Choroid plexus epithelial cell (primary cell): ENCODE data around the gene KRT13.
"Not testable (repeated sequence)": the region's sequence is repeated elsewhere in the genome, so short reads cannot be mapped to it uniquely, and the experiment has no call there.

ENCODE experiments used
- DNase-seq: peaks from one replicate; pipeline ENCODE4 v3.0.0-alpha.2; 2010; ENCODE audit warnings: low read depth
- H3K4me3 ChIP-seq: 2 replicates; pipeline ENCODE4 v1.5.1; 2011; ENCODE audit warnings: low read depth, mild to moderate bottlenecking, control low read depth, low read length, moderate library complexity
- CTCF ChIP-seq: conservative IDR thresholded peaks from 2 replicates; pipeline ENCODE4 v1.5.1; 2011; ENCODE audit warnings: low read depth, mild to moderate bottlenecking, control low read depth, inconsistent platforms, low read length, moderate library complexity

The KRT13 gene

DNA sequence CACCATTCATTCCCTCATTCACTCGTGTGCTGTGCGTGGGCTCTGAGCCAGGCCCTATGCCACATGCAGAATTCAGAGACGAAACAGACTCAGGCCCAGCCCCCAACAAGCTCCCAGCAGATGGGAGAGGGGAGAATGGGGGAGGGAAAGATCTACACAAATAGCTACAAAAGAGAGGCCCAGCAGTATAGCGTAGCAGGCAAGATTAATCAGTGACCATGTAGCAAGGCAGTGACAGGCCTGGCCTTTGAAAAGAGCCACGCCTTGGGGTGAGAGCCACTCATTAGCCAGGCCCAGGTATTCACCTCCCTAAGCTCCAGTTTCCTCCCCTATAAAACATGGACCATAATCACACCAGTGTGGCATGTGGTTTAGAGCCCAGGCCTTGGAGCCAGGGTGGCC is 39.1 kb upstream of the KRT13 start:
- TF ChIP-seq CTCF: no peak
- DNase-seq: no peak
- H3K4me3 ChIP-seq: no peak overlapping the region

- DNase-seq, H3K4me3 ChIP-seq: not testable (repeated sequence)
Observed at GRCh38 chr17:41542786-41543185, 37.4 kb upstream of the KRT13 start.

- DNase-seq: no peak
- no peak overlapping the region for H3K4me3 ChIP-seq
- TF ChIP-seq CTCF: no peak
Observed at GRCh38 chr17:41542357-41542756, 36.9 kb upstream of the KRT13 start.

DNA sequence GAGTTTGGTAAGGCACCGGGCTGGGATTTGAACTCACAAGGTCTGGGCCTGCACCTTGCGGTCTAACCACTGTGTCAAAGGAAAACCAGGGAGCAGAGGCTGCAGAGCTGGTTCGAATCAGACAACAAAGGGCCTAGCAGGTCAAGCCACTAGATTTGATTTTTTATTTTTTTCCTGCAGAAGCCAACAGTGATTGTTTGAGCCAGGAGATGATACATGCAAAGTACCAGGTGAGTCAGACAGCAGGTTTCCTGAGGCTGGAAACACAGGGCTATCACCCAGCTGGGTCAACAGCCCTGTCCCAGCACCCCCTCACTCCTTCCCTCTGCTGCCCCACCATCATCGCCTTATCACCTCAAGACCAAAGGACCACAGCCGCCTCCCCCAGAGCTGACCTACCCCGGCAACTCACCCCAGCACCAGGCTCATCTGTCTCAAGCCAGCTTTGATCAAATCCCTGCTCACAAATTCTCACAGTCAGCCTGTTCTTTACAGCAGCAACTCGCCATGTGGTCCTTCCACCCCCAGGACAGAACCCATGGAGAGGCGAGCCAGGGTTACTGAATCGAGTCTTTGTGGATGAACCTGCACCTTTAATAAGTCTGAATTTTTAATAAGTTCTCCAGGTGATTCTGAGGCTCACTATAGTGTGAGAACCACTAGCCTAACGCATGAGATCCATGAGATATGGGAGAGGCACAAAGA is 35.7 kb upstream of the KRT13 start:
- DNase-seq: no peak
- no peak for TF ChIP-seq CTCF

GRCh38 chr17:41539979-41540701 is 34.7 kb upstream of the KRT13 start:
- TF ChIP-seq CTCF: no peak
- no peak for DNase-seq
- no peak overlapping the region for H3K4me3 ChIP-seq

More for the DNA sequence above, 35.7 kb upstream of the KRT13 start:
- H3K4me3 ChIP-seq: no peak overlapping the region

- DNase-seq: no peak
- TF ChIP-seq CTCF: no peak
- H3K4me3 ChIP-seq: no peak overlapping the region
Observed at GRCh38 chr17:41539071-41539492, 33.7 kb upstream of the KRT13 start.

DNA sequence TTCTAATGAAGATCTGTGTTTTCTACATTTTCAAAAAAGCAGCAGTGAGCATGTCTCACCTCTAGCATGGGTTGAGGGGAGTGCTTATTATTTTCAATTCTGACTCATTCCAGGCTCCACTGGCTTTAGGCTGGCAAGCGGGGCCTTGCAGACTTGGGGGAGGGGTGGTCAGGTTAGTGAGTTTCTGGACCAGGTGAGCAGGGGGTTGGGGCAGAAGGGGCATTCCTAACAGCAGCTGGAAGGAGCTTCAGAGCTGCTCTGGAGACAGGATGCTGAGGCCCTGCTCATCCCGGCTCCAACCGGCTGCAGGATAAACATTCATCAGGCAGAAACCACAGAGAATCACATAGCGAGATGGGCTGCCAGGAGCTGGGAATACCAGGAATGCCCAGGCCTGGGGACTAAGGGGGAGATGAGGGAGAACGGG is 33.2 kb upstream of the KRT13 start:
- DNase-seq: no peak

More for the DNA sequence above, 33.2 kb upstream of the KRT13 start:
- no peak for TF ChIP-seq CTCF
- H3K4me3 ChIP-seq: no peak overlapping the region
